Astrocyte of the spinal cord (primary cell): ENCODE measurements around the gene TMEM271.

ENCODE experiments used
- DNase-seq: peaks from one replicate; pipeline ENCODE4 v3.0.0; 2011; ENCODE audit warnings: low read depth, low spot score
- H3K4me3 ChIP-seq: 2 replicates; pipeline ENCODE4 v1.5.1; 2011; ENCODE audit warnings: low read depth, mild to moderate bottlenecking, low read length, moderate library complexity
- CTCF ChIP-seq: IDR thresholded peaks from 2 replicates; pipeline ENCODE4 v1.5.1; 2012; ENCODE audit warnings: low read depth, mild to moderate bottlenecking, low read length, inconsistent platforms
- in situ Hi-C: cut with HindIII; loops from 2 replicates; pipeline ENCODE4 v1.10.0; 2017; ENCODE audit warnings: low sequenced_read_pairs

Gene TMEM271

GRCh38 chr4:545612-546011 is 30.5 kb downstream of the TMEM271 start:
- in situ Hi-C loops, result no loop called here
- TF ChIP-seq CTCF, result no peak
- no peak overlapping the region for H3K4me3 ChIP-seq
- DNase-seq, result no peak

- no peak for DNase-seq
- in situ Hi-C loops, result no loop called here
- no peak overlapping the region for H3K4me3 ChIP-seq
- no peak for TF ChIP-seq CTCF
Observed at GRCh38 chr4:544386-545105, 31.5 kb downstream of the TMEM271 start.

GRCh38 chr4:541271-541670 is 34.8 kb downstream of the TMEM271 start:
- in situ Hi-C loops, result no loop called here

GRCh38 chr4:538542-539142 is 37.5 kb downstream of the TMEM271 start:
- no peak for DNase-seq
- H3K4me3 ChIP-seq, result no peak overlapping the region
- no peak for TF ChIP-seq CTCF
- in situ Hi-C loops, result no loop called here

More at GRCh38 chr4:541271-541670, 34.8 kb downstream of the TMEM271 start:
- H3K4me3 ChIP-seq, result no peak overlapping the region
- no peak for DNase-seq
- no peak for TF ChIP-seq CTCF

GRCh38 chr4:537436-538264 is 38.4 kb downstream of the TMEM271 start:
- in situ Hi-C loops, result no loop called here
- H3K4me3 ChIP-seq, result no peak overlapping the region
- TF ChIP-seq CTCF, result no peak
- DNase-seq, result no peak

- DNase-seq, result no peak
- in situ Hi-C loops, result no loop called here
- H3K4me3 ChIP-seq, result no peak overlapping the region
- TF ChIP-seq CTCF, result no peak
Observed at GRCh38 chr4:536351-536972, 39.6 kb downstream of the TMEM271 start.
